HEK293 (cell line): ENCODE data around the gene RBM19.

ENCODE experiments used
- CTCF ChIP-seq: fragments of 450-650 bp; formaldehyde crosslinking; IDR thresholded peaks from 2 replicates; pipeline ENCODE4 v1.5.1; 2016; ENCODE audit warnings: missing biosample characterization, missing genetic modification characterization
- ELK4 ChIP-seq: IDR thresholded peaks from 2 replicates; pipeline ENCODE4 v1.6.1; 2011; ENCODE audit warnings: mild to moderate bottlenecking, low read depth, low read length, borderline replicate concordance
- GFI1B ChIP-seq: fragments of 450-650 bp; formaldehyde crosslinking; IDR thresholded peaks from 2 replicates; pipeline ENCODE4 v1.5.1; 2016; ENCODE audit warnings: missing biosample characterization, missing genetic modification characterization
- SALL2 ChIP-seq: fragments of 450-650 bp; formaldehyde crosslinking; IDR thresholded peaks from 2 replicates; pipeline ENCODE4 v1.5.0; 2017; ENCODE audit warnings: missing biosample characterization, mild to moderate bottlenecking, missing genetic modification characterization, borderline replicate concordance
- ZBTB8A ChIP-seq: fragments of 450-650 bp; formaldehyde crosslinking; IDR thresholded peaks from 2 replicates; pipeline ENCODE4 v1.5.1; 2016; ENCODE audit warnings: missing biosample characterization, missing genetic modification characterization
- ZNF24 ChIP-seq: fragments of 450-650 bp; formaldehyde crosslinking; IDR thresholded peaks from 2 replicates; pipeline ENCODE4 v1.5.1; 2016; ENCODE audit warnings: missing biosample characterization, missing genetic modification characterization
- ZNF791 ChIP-seq: fragments of 450-650 bp; formaldehyde crosslinking; IDR thresholded peaks from 2 replicates; pipeline ENCODE4 v1.5.1; 2016; ENCODE audit warnings: missing biosample characterization, missing genetic modification characterization

GRCh38 chr12:113857371-113857770, 108.8 kb downstream of the RBM19 start:
- TF ChIP-seq GFI1B (tag by site-specific recombination): no peak
- no peak for TF ChIP-seq CTCF (tag by site-specific recombination)
- TF ChIP-seq SALL2 (tag by site-specific recombination): no peak
- no peak for TF ChIP-seq ELK4
- no peak for TF ChIP-seq ZNF24 (tag by site-specific recombination)
- no peak for TF ChIP-seq ZBTB8A (tag by site-specific recombination)
- TF ChIP-seq ZNF791 (tag by site-specific recombination): no peak
